B cell (primary cell): ENCODE results near the gene CCDC63. TPM values are rescaled to one million over a fixed set of nuclear protein-coding genes. Genes with fewer than 3 reads are reported as not detected.

Experiments used
- ATAC-seq: fragments of 200-7000 bp; cut with Tn5 transposase; one replicate; pipeline ENCODE4 v1.10.0; 2021; ENCODE audit warnings: low read depth, mild to moderate bottlenecking, moderate number of reproducible peaks, moderate library complexity
- CTCF ChIA-PET: fragments of 350-600 bp; sonication (Branson Sonifier 250); formaldehyde crosslinking; loops from one replicate; lab custom pipeline; 2021; ENCODE audit warnings: antibody characterized with exemption, inconsistent platforms; lab: Charles Lee
- POLR2A ChIA-PET: fragments of 350-600 bp; sonication (Branson Sonifier 250); formaldehyde crosslinking; loops from one replicate; lab custom pipeline; 2021; ENCODE audit warnings: antibody characterized with exemption; lab: Charles Lee
- DNase-seq: peaks from one replicate; pipeline ENCODE4 v3.0.0; 2013
- H2AFZ ChIP-seq: 2 replicates; pipeline ENCODE4 v1.6.1; 2012; ENCODE audit warnings: mild to moderate bottlenecking, low read depth, low read length; ENCODE audit not compliant: insufficient read depth, poor library complexity, severe bottlenecking
- H3K27ac ChIP-seq, 2 donors: 1 replicate in 1 of 2; 2 replicates in 1 of 2; pipeline ENCODE4 v1.5.1; 2012 to 2013; ENCODE audit warnings: low read length in 2 of 2, mild to moderate bottlenecking in 2 of 2, moderate library complexity in 1 of 2
- H3K27me3 ChIP-seq, 4 experiments: fragments of 200-600 bp in 1 of 4; sonication (generic) in 1 of 4; replicated peaks in 1 of 4; 1 replicate in 2 of 4; 2 replicates in 2 of 4; pipeline versions ENCODE4 v1.6.1 to v1.7.0; 2013 to 2016; ENCODE audit warnings: low read length in 3 of 4, mild to moderate bottlenecking in 2 of 4, mixed read lengths in 1 of 4, moderate library complexity in 1 of 4; ENCODE audit not compliant: insufficient read depth in 4 of 4, control insufficient read depth in 3 of 4; ENCODE audit errors: control extremely low read depth in 1 of 4
- H3K36me3 ChIP-seq, 2 experiments: replicated peaks in 1 of 2; 1 replicate in 1 of 2; 2 replicates in 1 of 2; pipeline versions ENCODE4 v1.6.1 to v1.7.1; 2013; ENCODE audit warnings: low read length in 1 of 2; ENCODE audit not compliant: insufficient read depth in 2 of 2, control insufficient read depth in 1 of 2; ENCODE audit errors: control extremely low read depth in 1 of 2, extremely low read depth in 1 of 2
- H3K4me1 ChIP-seq, 2 donors: fragments of 200-600 bp in 1 of 2; sonication (generic) in 1 of 2; 1 replicate in 1 of 2; 2 replicates in 1 of 2; pipeline versions ENCODE4 v1.5.1 to v1.6.1; 2013 to 2017; ENCODE audit warnings: low read length in 2 of 2; ENCODE audit not compliant: control insufficient read depth in 2 of 2, insufficient read depth in 2 of 2
- H3K4me2 ChIP-seq: replicated peaks from 2 replicates; pipeline ENCODE3; 2012; ENCODE audit warnings: mild to moderate bottlenecking, low read depth, low read length; ENCODE audit not compliant: poor library complexity, severe bottlenecking
- H3K4me3 ChIP-seq, 5 experiments: fragments of 200-600 bp in 1 of 5; sonication (generic) in 1 of 5; 1 replicate in 3 of 5; 2 replicates in 2 of 5; pipeline versions ENCODE4 v1.5.1 to v1.7.0; 2011 to 2016; ENCODE audit warnings: low read length in 4 of 5, mild to moderate bottlenecking in 4 of 5, low read depth in 2 of 5, control low read depth in 1 of 5, moderate library complexity in 1 of 5; ENCODE audit not compliant: insufficient read depth in 1 of 5; ENCODE audit errors: control extremely low read depth in 1 of 5, extremely low read depth in 1 of 5
- H3K79me2 ChIP-seq: fragments of 200-600 bp; sonication (generic); one replicate; pipeline ENCODE4 v1.6.0; 2016; ENCODE audit warnings: low read length; ENCODE audit not compliant: control insufficient read depth, insufficient read depth
- H3K9ac ChIP-seq: fragments of 200-600 bp; sonication (generic); 2 replicates; pipeline ENCODE4 v1.6.1; 2017; ENCODE audit warnings: mild to moderate bottlenecking, low read length, moderate library complexity
- H3K9me3 ChIP-seq, 3 donors: one replicate each; pipeline versions ENCODE4 v1.6.1 to v1.7.1; 2013; ENCODE audit warnings: low read length in 2 of 3; ENCODE audit not compliant: control insufficient read depth in 2 of 3, insufficient read depth in 1 of 3; ENCODE audit errors: control extremely low read depth in 1 of 3
- H4K20me1 ChIP-seq: 2 replicates; pipeline ENCODE4 v1.6.0; 2012; ENCODE audit warnings: mild to moderate bottlenecking, low read length; ENCODE audit not compliant: insufficient read depth, control insufficient read depth, poor library complexity, severe bottlenecking
- H3K27ac Mint-ChIP-seq: one replicate; pipeline ENCODE4 v1.8.0; 2021; ENCODE audit warnings: mixed read lengths
- H3K27me3 Mint-ChIP-seq: one replicate; pipeline ENCODE4 v1.8.0; 2021; ENCODE audit warnings: mixed read lengths
- H3K4me1 Mint-ChIP-seq: one replicate; pipeline ENCODE4 v1.8.0; 2021; ENCODE audit warnings: mixed read lengths
- H3K4me3 Mint-ChIP-seq: one replicate; pipeline ENCODE4 v1.8.0; 2021; ENCODE audit warnings: mixed read lengths
- H3K9me3 Mint-ChIP-seq: one replicate; pipeline ENCODE4 v1.8.0; 2022; ENCODE audit warnings: mixed read lengths; ENCODE audit not compliant: insufficient read depth
- CTCF ChIP-seq: fragments of 200-600 bp; IDR thresholded peaks from one replicate; pipeline ENCODE4 v1.8.0; 2022; ENCODE audit warnings: antibody characterized with exemption, mild to moderate bottlenecking
- EZH2 ChIP-seq: IDR thresholded peaks from 2 replicates; pipeline ENCODE4 v1.6.1; 2012; ENCODE audit warnings: borderline replicate concordance, low read depth, mild to moderate bottlenecking, moderate library complexity, low read length; ENCODE audit not compliant: insufficient read depth, poor library complexity, severe bottlenecking
- WGBS: methylation state at CpG from one replicate; pipeline ENCODE4 v1.1.5; 2013; ENCODE audit warnings: missing lambda C conversion rate; ENCODE audit not compliant: insufficient coverage; 5-methylcytosine and 5-hydroxymethylcytosine counted together
- intact Hi-C: fragments of 100-400 bp; cut with micrococcal nuclease; formaldehyde crosslinking; loops from one replicate; pipeline ENCODE4 v1.10.0; 2022
- polyA plus RNA-seq: library from polyadenylated mRNA; depleted of rRNA; stranded (reverse); fragments of >200 nt; gene quantifications from 2 replicates; pipeline ENCODE4 v1.2.3, GENCODE V29; 2012
- total RNA-seq, 2 donors: library from RNA; stranded (reverse); fragments of 120-200 nt in 1 of 2; gene quantifications; 1 replicate in 1 of 2; 2 replicates in 1 of 2; pipeline versions ENCODE4 v1.2.3 to v1.2.4, GENCODE V29; 2013 to 2022

CCDC63 gene
- total and polyA plus RNA-seq, 2 donors (not counting 1 experiment from before 2014, with no cell fraction given), result not detected

- intact Hi-C loops, result no loop called here
- peaks cover 20% of the 10 kb centered on the region for H3K27me3 Mint-ChIP-seq
- ATAC-seq (no peak), DNase-seq (no peak)
- no peaks in the 10 kb centered on the region for H4K20me1 ChIP-seq
- no peak overlapping the region for H3K4me3 ChIP-seq
- no peak overlapping the region for H3K4me3 Mint-ChIP-seq
- H3K4me1 Mint-ChIP-seq, result no peaks in the 10 kb centered on the region
- ChIA-PET CTCF (no interaction called here), POLR2A (no interaction called here)
- peaks cover 0 to 6% (median 1%) of the 10 kb centered on the region in 4 experiments for H3K27me3 ChIP-seq
- no peaks in the 10 kb centered on the region for H3K9me3 Mint-ChIP-seq
- H3K36me3 ChIP-seq, result no peaks in the 10 kb centered on the region
- no peaks in the 10 kb centered on the region for H3K9me3 ChIP-seq
- no peak for TF ChIP-seq EZH2
- no peak for TF ChIP-seq CTCF
- H3K79me2 ChIP-seq, result no peaks in the 10 kb centered on the region
- H3K27ac ChIP-seq, result no peak overlapping the region
- H3K4me2 ChIP-seq, result no peak overlapping the region
- no peak overlapping the region for H2AFZ ChIP-seq
- H3K9ac ChIP-seq, result no peak overlapping the region
- H3K4me1 ChIP-seq, result no peaks in the 10 kb centered on the region
- no peak overlapping the region for H3K27ac Mint-ChIP-seq
These were observed 28.0 kb downstream of the CCDC63 start for GRCh38 chr12:110874781-110875180.

- no peak overlapping the region for H2AFZ ChIP-seq
- H3K9me3 ChIP-seq, result no peaks in the 10 kb centered on the region
- peaks cover 13% of the 10 kb centered on the region for H3K27me3 Mint-ChIP-seq
- ATAC-seq, result no peak
- no peak overlapping the region for H3K27ac Mint-ChIP-seq
- H3K79me2 ChIP-seq, result no peaks in the 10 kb centered on the region
- H3K27me3 ChIP-seq, result peaks cover 0 to 6% (median 0%) of the 10 kb centered on the region in 4 experiments
- ChIA-PET CTCF (no interaction called here), POLR2A (no interaction called here)
- no peak overlapping the region for H3K9ac ChIP-seq
- H3K4me1 ChIP-seq, result no peaks in the 10 kb centered on the region
- H3K36me3 ChIP-seq, result no peaks in the 10 kb centered on the region
- intact Hi-C loops, result no loop called here
- 70% methylated on average over 2 of the region's 2 CpGs for WGBS
- no peaks in the 10 kb centered on the region for H4K20me1 ChIP-seq
- no peak overlapping the region for H3K4me3 Mint-ChIP-seq
- no peak overlapping the region for H3K4me3 ChIP-seq
- no peaks in the 10 kb centered on the region for H3K9me3 Mint-ChIP-seq
- TF ChIP-seq EZH2 (no peak), CTCF (no peak)
- H3K27ac ChIP-seq, result no peak overlapping the region
- H3K4me1 Mint-ChIP-seq, result no peaks in the 10 kb centered on the region
- H3K4me2 ChIP-seq, result no peak overlapping the region
- DNase-seq, result no peak
These were observed 33.9 kb downstream of the CCDC63 start for GRCh38 chr12:110880651-110881050.
